ENCODE measurements around the gene TAS2R41.

GRCh38 chr7:143477501-143478150, at the start of gene TAS2R41:
- TF ChIP-seq POLR2A (IDR thresholded peaks at IDR 0.05; ENCODE audit: low read depth, low read length): no peak
- TF ChIP-seq POLR2AphosphoS5 (IDR thresholded peaks at IDR 0.05; ENCODE audit: low read depth, low read length): no peak
- no peak for TF ChIP-seq TAF1 (IDR thresholded peaks at IDR 0.05; ENCODE audit: borderline replicate concordance, low read depth, low read length)

All from GM12892 (cell line).